ENCODE measurements around the gene SPOCK2. TPM values are rescaled to one million over a fixed set of nuclear protein-coding genes. Genes with fewer than 3 reads are reported as not detected.

Gene SPOCK2
- total and polyA plus RNA-seq, 2 of the 4 experiments (the other 2 are of a cell fraction): 0.02 TPM; not detected in 1

DNA sequence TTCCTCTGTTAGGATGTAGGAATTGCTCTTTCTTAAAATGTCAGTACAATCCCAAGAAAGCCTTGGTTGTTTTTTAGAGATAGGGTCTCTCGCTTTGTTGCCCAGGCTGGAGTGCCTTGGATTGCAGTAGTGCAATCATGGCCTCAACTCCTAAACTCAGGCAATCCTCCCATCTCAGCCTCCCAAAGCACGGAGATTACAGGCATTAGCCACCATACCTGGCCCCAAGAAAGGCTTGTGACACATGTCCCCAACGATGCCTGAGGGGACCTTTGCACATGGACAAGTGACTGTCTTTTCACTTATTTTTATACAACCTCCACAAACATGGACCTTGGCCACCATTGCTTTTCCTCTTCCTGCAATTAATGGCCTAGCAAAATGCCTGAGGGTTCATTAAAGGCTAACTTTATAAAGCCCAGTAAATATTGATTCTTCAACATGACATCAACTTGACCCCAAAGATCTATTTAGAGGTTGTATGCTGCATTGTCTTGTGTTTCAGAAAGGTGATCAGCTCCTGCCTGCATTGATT lies 10.0 kb upstream of the SPOCK2 start:
- POLR2A ChIA-PET (ENCODE audit: unreplicated experiment): no interaction called here

More for the DNA sequence above, 10.0 kb upstream of the SPOCK2 start:
- H4K8ac ChIP-seq (ENCODE audit: low read depth in 2 of 2, low read length in 2 of 2): peak overlapping the region in 1 of 2 experiments; percentile 14; a peak in 1 of 4 replicates
- no peak overlapping the region for H2BK120ac ChIP-seq (ENCODE audit: low read depth, low read length)
- CTCF ChIA-PET: interaction anchor here (1.2 to 1.3 kb wide), 2 partner anchors 8 to 50 kb away, joined by 3 to 5 read pairs; no protein-coding TSS in a partner anchor
- DNase-seq: no peak
- H3K9me3 ChIP-seq (ENCODE audit: control insufficient read depth, insufficient read depth, low read length): no peaks in the 10 kb centered on the region
- no peak overlapping the region for H3K4me3 ChIP-seq (ENCODE audit: insufficient read depth, low read depth, low read length)
- H3K56ac ChIP-seq (ENCODE audit: extremely low read depth, insufficient read depth, low read length): no peak overlapping the region
- peak overlapping the region; percentile 14; the same call in 1 of the 2 replicates for H3K14ac ChIP-seq (replicated peaks; ENCODE audit: low read depth, low read length)
- H2BK20ac ChIP-seq (ENCODE audit: low read depth, low read length): no peak overlapping the region
- H3K79me1 ChIP-seq (ENCODE audit: low read depth in 1 of 2, low read length in 2 of 2): no peaks in the 10 kb centered on the region
- dilution Hi-C loops (cut with HindIII; ENCODE audit: low sequenced_read_pairs, unreplicated experiment) (no loop called here), intact Hi-C loops (cut with micrococcal nuclease) (no loop called here), in situ Hi-C loops (cut with MboI; ENCODE audit: low sequenced_read_pairs) (no loop called here)
- no peak for TF ChIP-seq RCOR1 (IDR thresholded peaks at IDR 0.05; ENCODE audit: insufficient replicate concordance, low read length)
- no peak for TF ChIP-seq POLR2A (IDR thresholded peaks at IDR 0.05; ENCODE audit: low read depth, low read length)
- no peak for TF ChIP-seq MAFK (IDR thresholded peaks at IDR 0.05; ENCODE audit: low read depth, low read length)
- no peak for TF ChIP-seq CEBPB (IDR thresholded peaks at IDR 0.05; ENCODE audit: low read depth, low read length)
- TF ChIP-seq, protein P1, sequence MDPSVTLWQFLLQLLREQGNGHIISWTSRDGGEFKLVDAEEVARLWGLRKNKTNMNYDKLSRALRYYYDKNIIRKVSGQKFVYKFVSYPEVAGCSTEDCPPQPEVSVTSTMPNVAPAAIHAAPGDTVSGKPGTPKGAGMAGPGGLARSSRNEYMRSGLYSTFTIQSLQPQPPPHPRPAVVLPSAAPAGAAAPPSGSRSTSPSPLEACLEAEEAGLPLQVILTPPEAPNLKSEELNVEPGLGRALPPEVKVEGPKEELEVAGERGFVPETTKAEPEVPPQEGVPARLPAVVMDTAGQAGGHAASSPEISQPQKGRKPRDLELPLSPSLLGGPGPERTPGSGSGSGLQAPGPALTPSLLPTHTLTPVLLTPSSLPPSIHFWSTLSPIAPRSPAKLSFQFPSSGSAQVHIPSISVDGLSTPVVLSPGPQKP (IDR thresholded peaks at IDR 0.05; ENCODE audit: borderline replicate concordance, low read depth, low read length): no peak
- TF ChIP-seq, protein P2, sequence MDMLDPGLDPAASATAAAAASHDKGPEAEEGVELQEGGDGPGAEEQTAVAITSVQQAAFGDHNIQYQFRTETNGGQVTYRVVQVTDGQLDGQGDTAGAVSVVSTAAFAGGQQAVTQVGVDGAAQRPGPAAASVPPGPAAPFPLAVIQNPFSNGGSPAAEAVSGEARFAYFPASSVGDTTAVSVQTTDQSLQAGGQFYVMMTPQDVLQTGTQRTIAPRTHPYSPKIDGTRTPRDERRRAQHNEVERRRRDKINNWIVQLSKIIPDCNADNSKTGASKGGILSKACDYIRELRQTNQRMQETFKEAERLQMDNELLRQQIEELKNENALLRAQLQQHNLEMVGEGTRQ (IDR thresholded peaks at IDR 0.05; ENCODE audit: low read depth, low read length): no peak
- TF ChIP-seq SMC3 (IDR thresholded peaks at IDR 0.05; ENCODE audit: low read depth, low read length): no peak
- no peak for TF ChIP-seq RFX5 (IDR thresholded peaks at IDR 0.05; ENCODE audit: low read depth, low read length)
- TF ChIP-seq CHD1 (IDR thresholded peaks at IDR 0.05; ENCODE audit: low read depth, low read length): no peak
- no TSS peak for BruUV-seq (replicated peaks)
- peak overlapping the region; percentile 70 for H3K4ac ChIP-seq (ENCODE audit: low read depth, low read length)
- no peak overlapping the region for H3K9ac ChIP-seq (ENCODE audit: low read depth, low read length)
- no peak overlapping the region for H2BK15ac ChIP-seq (ENCODE audit: low read depth, low read length)
- peaks cover 10% of the 10 kb centered on the region; the same call in 1 of the 2 replicates for H4K20me1 ChIP-seq (ENCODE audit: insufficient read depth, low read length)
- H3K36me3 ChIP-seq (ENCODE audit: control insufficient read depth, insufficient read depth, low read length): peaks cover 6% of the 10 kb centered on the region; the same call in 1 of the 2 replicates
- H2BK5ac ChIP-seq (ENCODE audit: low read depth, low read length, poor library complexity, severe bottlenecking): peak overlapping the region; percentile 13
- no peak for ATAC-seq (ENCODE audit: low read depth)
- H3K23ac ChIP-seq (ENCODE audit: low read depth, low read length): peak overlapping the region; percentile 6; the same call in 1 of the 2 replicates
- no peak overlapping the region for H2AFZ ChIP-seq (replicated peaks; ENCODE audit: low read length, poor library complexity)
- peak overlapping the region; percentile 35 for H3K18ac ChIP-seq (ENCODE audit: low read depth, low read length)
- peaks cover 11% of the 10 kb centered on the region for H3K4me1 ChIP-seq (ENCODE audit: control insufficient read depth, insufficient read depth, low read length)
- 0 out of 2 replicates have a peak overlapping the region, but pooled peaks have one; percentile 2 for H3K27ac ChIP-seq (ENCODE audit: insufficient read depth, low read length)
- WGBS, 2 experiments (ENCODE audit: extremely low coverage in 2 of 2, insufficient read length in 1 of 2): no CpG with 5 or more reads among the region's 3 CpGs
- peaks cover 3% of the 10 kb centered on the region; the same call in 1 of the 2 replicates for H3K9me1 ChIP-seq (ENCODE audit: insufficient read depth, low read length)
- no peak overlapping the region for H4K91ac ChIP-seq (ENCODE audit: insufficient read depth, low read depth, low read length)
- H2AK9ac ChIP-seq (replicated peaks; ENCODE audit: low read depth, low read length, poor library complexity): no peak overlapping the region
- peak overlapping the region; percentile 16; the same call in 1 of the 2 replicates for H3K4me2 ChIP-seq (ENCODE audit: low read depth, low read length)
- H3K27me3 ChIP-seq (ENCODE audit: control insufficient read depth, insufficient read depth, low read length): no peaks in the 10 kb centered on the region
- peak overlapping the region; percentile 33; the same call in 1 of the 2 replicates for H2AK5ac ChIP-seq (ENCODE audit: low read depth, low read length)
- H4K5ac ChIP-seq (ENCODE audit: low read depth, low read length): no peak overlapping the region
